Fibroblast of skin of left biceps (primary cell): Measurements from ENCODE around the gene ZNF536.
"Not testable (repeated sequence)": the region's sequence is repeated elsewhere in the genome, so short reads cannot be mapped to it uniquely, and the experiment has no call there.

Experiments
- DNase-seq, 2 experiments: peaks; one replicate each; pipeline ENCODE4 v3.0.0-alpha.2; 2013; ENCODE audit warnings: low read depth in 2 of 2

ZNF536 gene

DNA sequence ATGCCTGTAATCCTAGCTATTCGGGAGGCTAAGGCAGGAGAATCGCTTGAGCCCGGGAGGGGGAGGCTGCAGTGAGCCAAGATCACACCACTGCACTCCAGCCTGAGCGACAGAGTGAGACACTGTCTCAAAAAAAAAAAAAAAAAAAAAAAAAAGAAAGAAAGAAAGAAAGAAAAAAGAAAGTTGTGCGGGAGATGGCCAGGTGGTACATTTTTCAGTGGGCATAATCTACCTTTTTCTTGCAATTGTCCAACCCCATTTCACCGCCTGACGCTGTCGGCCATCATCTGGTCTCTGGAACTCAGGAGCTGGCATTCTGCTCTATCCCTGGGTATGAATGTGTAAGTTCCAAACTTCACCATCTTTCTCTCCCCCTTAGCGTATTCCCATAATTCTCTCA, 73.9 kb downstream of the ZNF536 start:
- DNase-seq, result not testable (repeated sequence)

DNA sequence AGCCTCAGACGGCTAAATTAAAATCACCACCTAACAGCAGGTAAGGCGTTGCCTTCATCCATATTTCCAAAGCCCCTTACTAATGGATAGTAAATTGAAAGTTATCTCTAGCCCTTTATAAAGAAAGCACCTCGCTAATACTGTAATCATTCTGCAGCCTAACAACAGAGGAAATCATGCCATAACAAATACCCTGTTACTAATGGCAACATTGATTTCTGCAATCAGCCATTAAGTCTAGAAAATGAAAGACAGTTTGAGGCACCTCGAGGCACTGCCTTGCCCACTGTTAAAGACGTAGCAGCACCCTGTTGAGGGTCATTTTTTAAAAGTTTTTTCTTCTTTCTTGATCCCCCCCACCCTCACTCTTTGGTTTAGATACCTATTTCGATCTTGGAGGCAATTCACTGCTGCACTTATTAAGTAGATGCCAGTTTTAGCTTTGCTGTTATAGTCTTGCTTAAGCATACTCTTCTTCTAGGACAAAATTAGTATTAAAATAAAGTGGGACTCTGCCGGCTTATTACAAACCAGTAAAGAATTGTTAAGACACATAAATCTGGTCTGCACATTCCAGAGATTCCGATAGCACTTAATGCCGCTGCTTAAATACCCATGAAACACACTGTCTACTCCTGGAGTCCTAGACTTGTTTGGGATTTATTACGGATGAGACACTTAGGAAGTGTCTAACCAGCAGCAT, 74.8 kb downstream of the ZNF536 start:
- DNase-seq, result peak; percentile 74 to 78

DNA sequence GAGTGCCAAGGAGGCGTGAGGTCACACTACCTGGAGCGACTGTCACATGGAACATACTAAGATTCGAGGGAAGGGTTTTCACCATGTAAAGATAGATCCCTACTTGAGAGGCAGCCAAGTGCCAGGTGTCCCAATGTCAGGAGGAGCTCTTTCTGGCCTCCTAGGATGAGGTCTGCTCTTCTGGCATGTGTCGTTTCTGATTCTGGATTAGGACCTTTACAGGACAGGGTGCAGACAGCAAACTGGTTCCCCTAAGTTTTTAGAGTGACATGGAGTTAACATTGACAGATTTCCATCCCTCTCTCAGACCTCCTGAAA, 75.3 kb downstream of the ZNF536 start:
- no peak for DNase-seq

DNA sequence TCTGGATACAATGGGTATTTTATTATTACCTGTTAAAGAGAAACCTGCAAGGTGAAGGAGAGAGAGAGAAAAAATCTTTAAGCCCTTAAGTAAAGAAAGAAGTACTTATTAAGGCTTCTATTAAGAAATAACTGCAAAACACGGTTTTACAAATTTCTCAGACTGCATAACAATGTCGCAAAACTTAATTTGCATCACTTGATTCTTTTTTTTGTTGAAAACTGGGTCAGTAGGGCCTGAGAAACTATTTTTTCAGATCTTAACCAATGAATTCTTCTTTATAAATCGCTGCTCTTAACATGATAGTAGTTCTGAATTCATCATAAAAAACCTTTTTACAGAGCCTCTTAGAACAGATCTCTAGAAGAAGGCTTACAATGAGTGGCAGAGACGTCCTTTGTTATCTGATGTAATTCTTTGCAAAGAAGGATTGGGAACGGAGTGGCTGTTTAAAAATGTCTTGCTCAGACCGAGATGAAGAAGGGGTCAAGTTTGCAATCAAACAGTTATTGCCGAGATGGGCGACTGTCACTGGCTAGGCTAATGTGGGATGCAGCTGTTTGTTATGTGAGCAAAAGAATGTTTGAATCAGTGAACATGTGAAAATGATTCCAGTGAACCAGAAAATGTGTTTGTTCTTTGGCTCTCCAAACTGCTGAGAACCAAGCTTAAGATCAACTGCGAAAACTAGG, 76.3 kb downstream of the ZNF536 start:
- no peak for DNase-seq

DNA sequence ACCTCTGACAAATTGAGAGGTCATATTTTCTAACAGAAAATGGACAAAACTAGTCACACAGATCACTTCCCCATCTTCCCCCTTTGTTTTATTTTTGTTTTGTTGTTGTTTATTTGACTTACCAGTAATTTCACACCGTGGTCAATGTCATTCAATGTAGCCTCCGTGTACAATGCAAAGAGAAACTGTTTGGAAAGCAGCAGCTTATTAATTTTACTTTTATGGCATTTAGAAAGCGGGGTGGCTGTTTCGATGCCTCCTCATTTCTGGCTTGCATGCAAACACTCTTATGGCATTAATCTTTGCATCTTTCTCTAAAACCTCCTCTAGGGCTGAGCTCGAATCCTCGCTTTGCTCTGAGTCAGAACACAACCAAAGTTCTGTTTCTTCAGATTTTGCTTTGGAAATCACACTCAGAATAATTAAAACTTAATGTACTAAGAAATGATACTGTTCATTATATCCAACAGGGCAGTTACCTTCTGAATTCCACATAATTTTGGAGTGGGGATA, 77.0 kb downstream of the ZNF536 start:
- no peak for DNase-seq

DNA sequence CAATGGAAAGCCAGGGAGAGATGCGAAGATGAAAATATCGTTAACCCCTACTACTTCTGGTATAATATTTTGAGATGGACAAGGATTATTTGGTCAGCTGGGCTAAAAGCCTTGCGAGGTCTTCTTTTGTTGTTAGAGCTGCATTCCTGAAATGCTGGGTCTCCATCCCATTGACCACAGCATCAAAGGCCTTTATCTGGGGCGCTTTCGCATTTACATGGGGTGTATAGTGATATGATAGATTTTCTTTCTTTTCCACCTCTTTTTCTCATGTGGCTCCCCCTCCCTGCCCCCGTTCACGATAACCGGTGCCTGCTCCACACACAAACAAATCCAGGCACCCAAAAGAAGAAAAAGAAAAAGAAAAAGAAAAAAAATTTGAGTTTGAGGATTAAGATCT, 77.5 kb downstream of the ZNF536 start:
- no peak for DNase-seq

DNA sequence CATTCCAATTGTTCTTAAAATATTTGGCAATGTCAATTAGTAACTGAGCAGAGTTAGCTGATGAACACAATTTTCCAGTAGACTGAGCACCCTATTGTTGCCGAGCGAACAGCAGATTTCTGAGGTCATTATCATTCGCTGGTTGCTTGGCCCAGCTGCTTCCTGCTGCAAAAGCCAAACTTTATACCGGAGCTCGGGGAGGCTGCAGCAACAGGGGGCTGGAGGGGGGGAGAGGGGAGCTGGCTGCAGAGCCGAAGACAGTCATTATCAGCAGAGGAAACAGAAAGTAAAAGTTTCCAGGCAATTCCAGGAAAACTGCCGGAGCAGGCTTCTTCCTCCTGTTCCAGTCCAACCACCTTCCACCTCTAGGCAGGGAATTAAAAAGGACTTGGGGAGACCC, 77.9 kb downstream of the ZNF536 start:
- DNase-seq, result peak; percentile 52 to 53

DNA sequence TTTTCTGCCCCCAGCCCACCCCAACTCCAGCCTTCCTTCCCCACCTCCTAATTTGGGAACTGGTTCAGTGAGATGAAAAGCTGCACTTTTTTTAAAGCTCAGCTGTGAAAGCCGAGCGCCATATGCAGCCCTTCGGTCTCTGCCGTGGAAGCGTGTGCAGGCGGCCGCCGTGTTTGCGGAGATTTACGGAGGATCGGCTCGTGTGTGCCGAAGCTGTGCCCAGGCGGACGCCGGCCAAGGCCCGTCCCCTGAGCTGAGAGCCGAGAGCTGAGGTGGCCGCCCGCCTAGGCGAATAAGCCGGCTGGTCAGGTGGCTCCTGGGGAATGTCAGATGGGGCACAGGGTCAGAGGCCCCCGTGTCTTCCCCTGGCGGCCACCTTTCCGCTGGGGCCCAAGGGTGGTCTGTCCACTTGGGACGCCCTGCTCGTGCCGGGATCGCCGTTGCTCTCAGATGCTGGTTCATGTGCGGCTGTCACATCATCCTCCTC, 78.7 kb downstream of the ZNF536 start:
- DNase-seq, result no peak

DNA sequence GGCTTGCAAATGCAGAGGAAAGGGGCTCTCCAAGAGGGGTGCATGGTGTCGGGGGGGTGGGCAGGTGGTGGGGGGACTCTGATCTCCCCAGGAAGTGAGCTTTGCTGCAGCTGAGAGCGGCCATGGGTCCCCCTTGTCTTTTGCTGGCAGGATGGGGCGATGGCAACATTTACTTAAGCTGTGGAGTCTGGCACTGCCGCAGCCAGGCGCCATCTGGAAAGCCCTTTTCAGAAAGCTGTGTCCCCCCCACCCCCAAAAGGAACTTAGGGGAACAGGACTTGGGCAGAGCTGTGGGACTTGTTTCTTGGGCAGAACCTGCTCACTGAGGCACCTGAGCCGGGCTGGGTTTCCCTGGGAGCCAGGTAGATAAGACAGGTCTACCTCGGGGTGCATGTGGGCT, 80.7 kb downstream of the ZNF536 start:
- no peak for DNase-seq

DNA sequence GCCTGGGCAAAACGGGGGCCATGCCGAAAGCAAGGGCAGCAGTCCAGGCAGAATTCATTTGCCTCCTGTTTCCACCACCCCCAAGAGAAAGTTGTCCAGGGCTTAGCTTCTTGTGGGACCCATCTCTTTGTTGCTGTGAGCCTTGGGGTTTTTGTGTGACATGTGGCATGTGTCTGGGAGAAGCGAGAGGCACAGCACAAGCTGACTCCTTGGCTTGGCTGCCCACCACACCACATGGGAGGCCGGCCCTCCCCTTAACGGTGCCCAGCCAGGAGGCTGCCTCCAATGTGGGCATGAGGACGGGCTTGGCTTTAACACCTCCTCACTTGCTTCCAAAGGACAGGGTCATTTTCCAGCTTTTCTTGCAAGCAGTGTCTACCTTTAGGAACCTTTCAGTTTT, 81.6 kb downstream of the ZNF536 start:
- no peak for DNase-seq

DNA sequence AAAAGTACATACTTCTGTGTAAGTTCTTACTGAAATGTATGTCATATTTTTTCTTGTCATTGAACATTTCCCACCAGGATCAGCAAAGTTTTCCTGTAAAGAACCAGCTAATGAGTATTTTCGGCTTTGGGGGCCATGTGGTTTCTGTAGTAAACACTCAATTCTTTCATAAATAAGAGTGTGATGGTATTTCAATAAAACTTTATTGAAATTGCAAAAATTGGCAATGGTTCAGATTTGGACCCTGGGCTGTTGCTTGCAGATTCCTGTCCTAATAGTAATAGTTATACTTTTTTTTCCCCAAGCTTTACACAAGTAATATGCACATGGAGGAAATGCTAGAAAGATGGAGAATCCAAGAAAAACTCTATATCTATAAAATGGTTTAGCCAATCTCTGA, 83.7 kb downstream of the ZNF536 start:
- no peak for DNase-seq

DNA sequence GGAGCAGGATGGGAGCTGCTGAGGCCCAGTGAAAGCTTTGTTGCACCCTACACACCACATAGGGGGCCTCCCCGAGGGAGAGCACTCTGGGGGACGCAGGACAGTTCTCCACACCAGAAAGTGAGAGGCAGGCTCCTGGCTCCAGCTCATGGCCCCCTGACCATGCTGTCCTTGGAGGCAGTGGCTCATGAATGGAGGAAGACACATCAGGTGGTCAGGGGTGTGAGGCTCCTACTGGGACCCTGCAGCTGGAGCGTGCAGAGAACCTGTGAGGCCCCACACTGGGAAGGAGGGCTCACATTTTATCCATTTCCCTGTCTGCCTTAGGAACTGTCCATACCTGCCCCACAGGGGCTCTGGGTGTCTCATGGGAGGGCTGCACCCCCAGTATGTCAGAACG, 85.3 kb downstream of the ZNF536 start:
- no peak for DNase-seq

DNA sequence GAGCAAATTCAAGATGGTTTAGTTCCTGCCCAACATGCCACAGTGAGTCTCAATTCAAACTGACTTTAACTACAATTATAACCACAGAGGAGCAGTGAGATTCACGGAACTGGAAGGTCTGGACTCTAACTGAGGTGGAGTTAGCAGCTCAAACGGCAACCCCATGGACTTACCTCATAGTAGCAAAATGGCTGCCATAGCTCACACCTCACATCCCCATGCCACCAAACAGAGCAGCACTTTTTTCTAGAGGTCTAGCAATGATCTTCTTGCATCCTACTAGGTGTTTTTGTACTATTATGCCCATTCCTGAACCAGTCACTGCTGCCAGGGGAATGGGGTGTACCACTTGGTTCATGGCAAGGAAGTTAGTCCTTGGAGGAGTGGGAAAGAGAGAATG, 87.7 kb downstream of the ZNF536 start:
- no peak for DNase-seq

DNA sequence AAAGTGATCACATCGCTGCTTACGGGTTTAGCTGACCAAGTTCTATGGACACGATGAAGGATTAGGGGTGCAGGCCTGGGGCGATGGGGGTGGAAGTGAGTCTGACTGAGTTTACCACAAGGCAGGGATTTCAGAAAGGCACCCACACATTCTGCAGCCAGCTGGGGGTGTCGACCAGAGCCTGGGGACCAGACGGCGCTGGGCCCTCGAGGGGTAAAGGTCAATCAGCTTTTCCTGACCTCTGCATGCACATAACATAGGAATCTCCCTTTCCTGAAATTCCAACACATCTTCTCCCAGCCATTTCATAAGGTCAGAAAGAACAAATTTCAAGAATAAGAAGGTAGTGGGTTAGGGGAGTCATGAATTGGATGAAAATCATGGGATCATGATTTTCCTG, 92.0 kb downstream of the ZNF536 start:
- no peak for DNase-seq

DNA sequence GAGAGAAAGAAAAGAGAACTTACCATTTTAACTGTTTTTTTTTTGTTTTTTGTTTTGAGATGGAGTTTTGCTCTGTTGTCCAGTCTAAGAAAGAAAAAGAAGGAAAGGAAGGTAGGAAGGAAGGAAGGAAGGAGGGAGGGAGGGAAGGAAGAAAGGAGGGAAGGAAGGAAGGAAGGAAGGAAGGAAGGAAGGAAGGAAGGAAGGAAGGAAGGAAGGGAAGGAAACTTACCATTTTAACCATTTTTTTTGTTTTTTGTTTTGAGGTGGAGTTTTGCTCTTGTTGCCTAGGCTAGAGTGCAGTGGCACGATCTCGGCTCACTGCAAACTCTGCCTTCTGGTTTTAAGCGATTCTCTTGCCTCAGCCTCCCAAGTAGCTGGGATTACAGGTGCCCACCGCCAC, 94.4 kb downstream of the ZNF536 start:
- not testable (repeated sequence) for DNase-seq

DNA sequence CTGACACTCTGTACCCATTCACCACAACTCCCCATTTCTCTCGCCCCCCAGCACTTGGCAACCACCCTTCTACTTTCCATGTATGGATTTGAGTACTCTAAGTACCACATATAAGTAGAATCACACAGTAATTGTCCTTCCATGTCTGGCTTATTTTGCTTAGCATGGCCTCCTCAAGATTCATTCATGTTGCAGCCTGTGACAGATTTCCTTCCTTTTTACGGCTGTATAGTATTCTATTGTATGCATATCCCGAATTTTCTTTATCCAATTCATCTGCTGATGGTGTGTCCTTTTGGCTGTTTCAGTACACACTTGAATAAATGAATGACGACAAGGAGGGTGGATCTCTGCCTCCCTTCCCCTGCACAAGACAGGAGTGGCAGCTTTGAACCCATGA, 95.1 kb downstream of the ZNF536 start:
- DNase-seq, result no peak

DNA sequence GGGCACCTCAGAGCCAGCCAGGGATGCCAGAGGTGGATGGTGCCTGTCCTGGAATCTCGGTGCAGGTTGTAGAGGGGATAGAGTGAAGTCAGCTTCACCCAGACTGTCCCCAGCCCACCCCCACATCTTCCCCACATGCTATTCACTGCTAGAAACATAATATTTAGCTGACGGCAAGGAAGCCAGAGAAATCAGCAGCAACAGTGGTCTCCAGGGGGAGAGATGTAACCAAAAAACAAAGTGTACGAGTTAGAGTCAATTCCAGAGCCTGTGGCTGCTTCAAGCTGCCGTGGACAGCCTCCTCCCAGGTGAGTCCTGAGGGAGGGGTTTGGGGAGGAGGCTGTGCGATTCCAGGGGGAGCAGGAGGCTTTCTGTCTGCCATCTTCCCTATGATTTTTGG, 97.6 kb downstream of the ZNF536 start:
- no peak for DNase-seq

DNA sequence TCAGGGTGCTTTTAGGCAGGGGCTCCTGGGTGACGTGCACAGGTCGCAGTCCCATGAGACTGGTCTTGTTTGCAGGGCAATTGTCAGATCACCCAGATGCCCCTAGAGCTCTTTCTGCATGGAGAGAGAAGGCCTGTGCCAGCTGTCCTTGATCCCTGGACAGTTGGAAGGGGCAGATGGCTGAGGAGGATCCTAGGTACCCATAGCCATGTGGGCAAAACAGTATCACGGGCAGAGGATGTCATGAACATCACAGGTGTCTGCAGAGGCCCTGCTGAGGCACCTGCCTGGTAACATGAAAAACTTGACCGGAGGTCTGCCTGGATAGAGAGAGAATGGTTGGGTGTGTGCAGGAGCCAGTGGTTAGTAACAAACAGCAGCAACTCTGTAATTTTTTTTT, 99.3 kb downstream of the ZNF536 start:
- DNase-seq, result no peak

DNA sequence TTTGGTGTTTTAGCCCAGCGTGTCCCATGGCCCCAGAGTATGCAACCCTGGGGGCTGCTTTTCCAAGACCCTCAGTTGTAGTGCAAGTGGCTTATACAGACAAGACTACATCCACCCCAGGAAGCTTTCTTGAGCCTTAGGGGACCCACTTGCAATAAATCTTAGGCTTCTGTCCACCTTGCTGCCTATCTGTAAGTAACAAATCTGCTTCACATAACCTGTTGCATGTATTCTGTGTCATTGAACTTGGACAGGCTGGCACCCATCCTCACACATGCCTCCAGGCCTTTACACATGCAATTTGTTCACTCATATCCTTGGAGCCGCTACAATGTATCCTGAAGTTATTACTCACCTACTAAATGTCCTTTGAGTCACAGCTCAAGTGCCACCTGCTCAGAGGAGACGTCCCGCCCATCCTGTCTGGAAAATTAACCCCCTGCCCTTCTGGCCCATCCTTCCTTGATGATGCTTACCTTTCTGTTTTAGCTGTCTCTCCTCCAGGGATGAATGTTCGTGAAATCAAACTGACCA, 101.2 kb downstream of the ZNF536 start:
- no peak for DNase-seq

DNA sequence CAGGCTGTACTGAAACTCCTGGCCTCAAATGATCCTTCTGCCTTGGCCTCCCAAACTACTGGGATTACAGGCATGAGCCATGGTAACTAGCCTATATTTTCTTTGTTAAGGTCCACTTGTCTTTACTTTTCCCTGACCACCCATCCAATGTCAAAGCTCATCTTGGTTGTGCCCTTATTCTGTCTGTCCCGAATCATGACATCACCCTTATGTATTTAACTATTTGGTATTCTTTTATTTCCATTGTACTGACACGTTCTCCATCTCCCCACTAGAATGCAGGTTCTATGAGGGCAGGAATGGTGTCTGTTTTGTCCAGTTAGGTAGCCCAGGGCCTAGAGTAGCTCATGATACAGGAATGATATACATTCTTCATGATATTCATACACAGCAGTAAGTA, 104.8 kb downstream of the ZNF536 start:
- no peak for DNase-seq

DNA sequence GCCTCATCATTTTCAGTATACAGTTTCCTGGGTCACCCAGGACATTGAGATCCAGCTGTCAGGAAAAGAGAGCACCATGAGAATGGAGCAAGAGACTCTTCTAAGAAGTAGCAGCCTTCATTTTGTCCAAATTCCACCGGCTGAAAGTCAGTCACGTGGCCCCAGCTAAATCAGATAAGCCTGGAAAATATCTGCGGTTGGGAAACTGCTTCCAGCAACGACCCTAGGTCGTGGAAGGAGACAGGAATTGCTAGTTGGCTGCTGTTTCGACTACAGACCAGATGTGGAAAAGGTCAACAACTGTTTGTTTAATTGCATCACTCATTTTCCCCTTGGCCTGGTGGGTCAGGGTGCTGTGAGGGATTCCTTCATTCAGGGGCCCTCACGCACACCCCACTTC, 107.0 kb downstream of the ZNF536 start:
- peak; percentile 19 to 36 for DNase-seq

DNA sequence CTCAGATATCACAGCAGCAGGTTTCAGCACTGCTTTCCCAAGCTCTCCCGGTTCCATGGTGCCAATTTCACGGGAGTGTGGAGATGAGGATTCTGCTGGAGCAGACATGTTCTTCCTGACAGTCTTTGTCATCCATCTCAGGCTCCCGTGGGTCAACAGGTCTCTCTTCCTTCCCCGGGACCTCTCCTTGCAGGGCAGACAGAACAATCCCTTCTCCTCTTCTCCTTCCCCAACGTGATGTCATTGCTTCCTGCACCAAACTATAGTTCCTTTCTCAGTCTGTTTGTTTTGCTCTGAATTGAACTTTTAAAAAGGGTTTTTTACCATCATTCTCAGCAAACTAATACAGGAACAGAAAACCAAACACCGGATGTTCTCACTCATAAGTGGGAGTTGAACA, 107.9 kb downstream of the ZNF536 start:
- DNase-seq, result no peak

DNA sequence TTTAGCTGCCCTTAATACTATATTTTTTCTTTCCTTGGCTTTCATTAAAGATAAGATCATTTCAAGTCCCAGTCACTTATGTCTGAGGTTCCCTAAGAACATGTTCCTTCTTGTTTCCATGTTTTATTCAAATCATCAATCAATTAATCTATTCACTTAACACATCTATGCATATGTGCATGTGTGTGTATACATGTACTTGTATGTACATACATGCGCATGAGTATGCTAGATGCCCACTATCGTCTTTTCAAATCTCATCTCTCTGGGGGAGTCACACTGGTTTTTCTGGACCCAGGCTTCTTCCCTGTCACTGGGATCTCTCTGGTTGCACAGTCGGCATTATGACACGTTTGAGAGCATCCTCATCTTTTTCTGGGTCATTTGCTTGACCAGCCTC, 108.9 kb downstream of the ZNF536 start:
- no peak for DNase-seq
